DOHH2 (cell line): Measurements from ENCODE around the gene ACOX3.
"Not testable (repeated sequence)": the region's sequence is repeated elsewhere in the genome, so short reads cannot be mapped to it uniquely, and the experiment has no call there.

Experiments
- H3F3A ChIP-seq: fragments of 200-600 bp; sonication (generic), shearing (Covaris generic); 2 replicates; pipeline ENCODE4 v1.6.0; 2016; ENCODE audit warnings: antibody characterized with exemption, mild to moderate bottlenecking; ENCODE audit not compliant: control insufficient read depth, insufficient read depth
- H3K27ac ChIP-seq: fragments of 200-600 bp; sonication (generic); 2 replicates; pipeline ENCODE4 v1.5.1; 2014; ENCODE audit warnings: low read depth, mild to moderate bottlenecking, low read length, moderate library complexity
- H3K27me3 ChIP-seq: fragments of 200-600 bp; sonication (generic); 2 replicates; pipeline ENCODE4 v1.6.1; 2014; ENCODE audit warnings: mild to moderate bottlenecking, low read length, mixed read lengths; ENCODE audit not compliant: control insufficient read depth
- H3K36me3 ChIP-seq: fragments of 200-600 bp; sonication (generic); 2 replicates; pipeline ENCODE4 v1.6.1; 2014; ENCODE audit warnings: mild to moderate bottlenecking, low read length, moderate library complexity, mixed read lengths; ENCODE audit not compliant: control insufficient read depth
- H3K4me1 ChIP-seq: fragments of 200-600 bp; sonication (generic); 2 replicates; pipeline ENCODE4 v1.6.1; 2014; ENCODE audit warnings: mild to moderate bottlenecking, low read length, mixed read lengths; ENCODE audit not compliant: control insufficient read depth
- H3K4me2 ChIP-seq: fragments of 200-600 bp; sonication (generic); 2 replicates; pipeline ENCODE4 v1.6.0; 2014; ENCODE audit warnings: mild to moderate bottlenecking, low read length, moderate library complexity
- H3K4me3 ChIP-seq: fragments of 200-600 bp; sonication (generic); 2 replicates; pipeline ENCODE4 v1.5.1; 2014; ENCODE audit warnings: mild to moderate bottlenecking, low read length, mixed read lengths
- H3K79me2 ChIP-seq: fragments of 200-600 bp; sonication (generic); 2 replicates; pipeline ENCODE4 v1.6.1; 2014; ENCODE audit warnings: mild to moderate bottlenecking, low read length, mixed read lengths; ENCODE audit not compliant: control insufficient read depth
- H3K9me2 ChIP-seq: fragments of 200-600 bp; sonication (generic); replicated peaks from 2 replicates; pipeline ENCODE4 v1.6.1; 2014; ENCODE audit warnings: mild to moderate bottlenecking, low read length, mixed read lengths; ENCODE audit not compliant: control insufficient read depth
- H3K9me3 ChIP-seq: fragments of 200-600 bp; sonication (generic); 2 replicates; pipeline ENCODE4 v1.6.1; 2014; ENCODE audit warnings: antibody characterized with exemption, low read length, mixed read lengths; ENCODE audit not compliant: control insufficient read depth, insufficient read depth
- H4K20me1 ChIP-seq: fragments of 200-600 bp; sonication (generic); 2 replicates; pipeline ENCODE4 v1.6.0; 2014; ENCODE audit warnings: low read depth, mild to moderate bottlenecking, antibody characterized with exemption, low read length, moderate library complexity; ENCODE audit not compliant: control insufficient read depth, insufficient read depth
- EZH2phosphoT487 ChIP-seq: fragments of 200-600 bp; sonication (generic); IDR thresholded peaks from 2 replicates; pipeline ENCODE4 v1.6.1; 2017; ENCODE audit warnings: borderline replicate concordance, mild to moderate bottlenecking, antibody characterized with exemption, low read length, moderate library complexity, mixed read lengths
- TF ChIP-seq, protein P1 (sequence below): fragments of 200-600 bp; sonication (generic); IDR thresholded peaks from one replicate; pipeline ENCODE4 v1.5.1; 2014; ENCODE audit warnings: antibody characterized with exemption, mild to moderate bottlenecking, low read depth, low read length; ENCODE audit not compliant: poor library complexity, severe bottlenecking

The ACOX3 gene

DNA sequence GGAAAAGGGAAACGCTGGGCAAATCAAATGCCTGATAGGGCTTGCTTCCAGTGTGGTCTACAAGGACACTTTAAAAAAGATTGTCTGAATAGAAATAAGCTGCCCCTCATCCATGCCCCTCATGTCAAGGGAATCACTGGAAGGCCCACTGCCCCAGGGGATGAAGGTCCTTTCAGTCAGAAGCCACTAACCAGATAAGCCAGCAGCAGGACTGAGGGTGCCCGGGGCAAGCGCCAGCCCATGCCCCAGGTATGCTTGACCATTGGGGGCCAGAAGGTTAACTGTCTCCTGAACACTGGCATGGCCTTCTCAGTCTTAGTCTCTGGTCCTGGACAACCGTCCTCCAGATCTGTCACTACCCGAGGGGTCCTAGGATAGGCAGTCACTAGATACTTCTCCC lies 17.7 kb downstream of the ACOX3 start:
- no peaks in the 10 kb centered on the region for H3K27me3 ChIP-seq
- peaks cover 7% of the 10 kb centered on the region for H3K4me1 ChIP-seq
- H3K4me2 ChIP-seq, result no peak overlapping the region
- no peaks in the 10 kb centered on the region for H3F3A ChIP-seq
- no peaks in the 10 kb centered on the region for H3K36me3 ChIP-seq
- H4K20me1 ChIP-seq, result no peaks in the 10 kb centered on the region
- H3K79me2 ChIP-seq, result peaks cover 8% of the 10 kb centered on the region
- H3K27ac ChIP-seq, result no peak overlapping the region
- TF ChIP-seq, protein P1, sequence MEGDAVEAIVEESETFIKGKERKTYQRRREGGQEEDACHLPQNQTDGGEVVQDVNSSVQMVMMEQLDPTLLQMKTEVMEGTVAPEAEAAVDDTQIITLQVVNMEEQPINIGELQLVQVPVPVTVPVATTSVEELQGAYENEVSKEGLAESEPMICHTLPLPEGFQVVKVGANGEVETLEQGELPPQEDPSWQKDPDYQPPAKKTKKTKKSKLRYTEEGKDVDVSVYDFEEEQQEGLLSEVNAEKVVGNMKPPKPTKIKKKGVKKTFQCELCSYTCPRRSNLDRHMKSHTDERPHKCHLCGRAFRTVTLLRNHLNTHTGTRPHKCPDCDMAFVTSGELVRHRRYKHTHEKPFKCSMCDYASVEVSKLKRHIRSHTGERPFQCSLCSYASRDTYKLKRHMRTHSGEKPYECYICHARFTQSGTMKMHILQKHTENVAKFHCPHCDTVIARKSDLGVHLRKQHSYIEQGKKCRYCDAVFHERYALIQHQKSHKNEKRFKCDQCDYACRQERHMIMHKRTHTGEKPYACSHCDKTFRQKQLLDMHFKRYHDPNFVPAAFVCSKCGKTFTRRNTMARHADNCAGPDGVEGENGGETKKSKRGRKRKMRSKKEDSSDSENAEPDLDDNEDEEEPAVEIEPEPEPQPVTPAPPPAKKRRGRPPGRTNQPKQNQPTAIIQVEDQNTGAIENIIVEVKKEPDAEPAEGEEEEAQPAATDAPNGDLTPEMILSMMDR, result no peak
- TF ChIP-seq EZH2phosphoT487, result no peak
- H3K4me3 ChIP-seq, result no peak overlapping the region
- H3K9me3 ChIP-seq, result no peaks in the 10 kb centered on the region
- H3K9me2 ChIP-seq, result no peaks in the 10 kb centered on the region

DNA sequence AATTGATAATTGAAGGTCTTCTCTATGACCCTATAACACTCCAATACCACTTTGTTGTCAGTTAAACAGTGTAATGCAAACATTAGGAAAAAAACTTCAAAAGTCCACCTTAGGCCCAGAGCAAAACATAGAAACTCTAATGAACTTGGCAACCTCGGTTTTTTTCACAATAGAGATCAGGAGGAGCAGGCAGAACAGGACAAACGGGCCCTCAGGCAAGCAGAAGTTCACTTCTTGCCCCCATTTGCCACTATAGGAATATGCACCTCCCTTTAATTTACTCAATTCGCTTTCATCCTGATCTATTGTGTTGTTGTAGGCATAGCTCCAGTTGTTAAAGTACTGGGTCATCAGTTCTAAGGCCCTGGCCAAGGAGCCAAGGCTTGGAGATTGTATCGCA lies 18.2 kb downstream of the ACOX3 start:
- Histone ChIP-seq H3K4me2 (no peak overlapping the region), H3F3A (no peaks in the 10 kb centered on the region), H3K27ac (no peak overlapping the region), H4K20me1 (no peaks in the 10 kb centered on the region), H3K4me1 (peaks cover 2% of the 10 kb centered on the region), H3K9me2 (no peaks in the 10 kb centered on the region), H3K4me3 (no peak overlapping the region), H3K36me3 (no peaks in the 10 kb centered on the region), H3K27me3 (no peaks in the 10 kb centered on the region), H3K79me2 (peaks cover 3% of the 10 kb centered on the region), H3K9me3 (no peaks in the 10 kb centered on the region)
- TF ChIP-seq EZH2phosphoT487, result no peak
- TF ChIP-seq, protein P1, result no peak

DNA sequence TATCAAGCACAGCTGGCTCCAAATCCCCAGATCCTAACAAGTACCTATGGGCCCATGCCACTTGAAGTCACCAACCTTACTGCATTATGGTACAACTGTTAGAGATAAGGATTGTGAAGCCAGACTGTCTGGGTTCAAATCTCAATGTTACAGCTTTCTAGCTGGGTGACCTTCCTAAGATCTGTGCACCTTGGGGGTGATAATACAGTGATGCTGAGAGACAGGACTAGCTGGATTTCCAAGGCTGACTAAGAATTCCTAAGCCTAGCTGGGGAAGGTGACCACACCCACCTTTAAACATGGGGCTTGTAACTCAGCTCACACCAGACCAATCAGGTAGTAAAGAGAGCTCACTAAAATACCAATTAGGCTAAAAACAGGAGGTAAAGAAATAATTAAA lies 20.4 kb downstream of the ACOX3 start:
- not testable (repeated sequence) for H3K9me2 ChIP-seq, H3K27me3 ChIP-seq, H3K27ac ChIP-seq

DNA sequence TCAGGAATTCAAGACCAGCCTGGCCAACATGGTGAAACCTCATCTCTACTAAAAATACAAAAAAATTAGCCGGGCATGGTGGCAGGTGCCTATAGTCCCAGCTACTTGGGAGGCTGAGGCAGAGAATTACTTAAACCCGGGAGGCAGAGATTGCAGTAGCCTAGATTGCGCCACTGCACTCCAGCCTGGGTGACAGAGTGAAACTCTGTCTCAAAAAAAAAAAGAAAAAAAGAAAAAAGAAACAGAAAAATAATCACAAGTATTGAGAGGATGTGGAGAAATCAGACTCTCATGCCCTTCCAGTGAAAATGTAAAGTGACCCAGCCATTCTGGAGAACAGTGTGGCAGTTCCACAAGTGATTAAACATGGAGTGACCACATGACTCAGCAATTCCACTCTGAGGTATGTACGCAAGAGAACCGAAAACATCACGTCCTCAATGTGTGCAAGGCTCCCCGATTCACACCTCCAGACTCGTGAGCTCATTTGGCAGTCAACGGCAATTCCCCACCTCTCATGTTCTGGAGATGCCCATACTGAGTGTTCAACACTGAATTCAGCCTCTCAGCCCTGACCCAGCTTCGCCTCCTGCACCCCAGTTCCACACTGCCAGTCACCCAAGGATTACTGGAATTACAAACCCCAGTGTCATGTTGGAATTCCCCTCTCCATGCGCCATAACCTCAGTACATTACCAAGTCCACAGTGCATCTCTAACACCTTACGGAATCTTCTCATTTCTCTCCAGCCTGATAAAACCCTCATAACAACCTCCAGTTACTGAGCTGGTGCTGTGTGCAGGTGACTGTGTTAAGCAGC lies 21.1 kb downstream of the ACOX3 start:
- no peak overlapping the region for H3K27ac ChIP-seq
- H3K9me3 ChIP-seq, result no peaks in the 10 kb centered on the region
- H3F3A ChIP-seq, result no peaks in the 10 kb centered on the region
- no peaks in the 10 kb centered on the region for H3K4me1 ChIP-seq
- no peak overlapping the region for H3K4me3 ChIP-seq
- H3K36me3 ChIP-seq, result peaks cover under 1% of the 10 kb centered on the region; the same call in 1 of the 2 replicates
- no peaks in the 10 kb centered on the region for H3K79me2 ChIP-seq
- TF ChIP-seq EZH2phosphoT487, result no peak
- TF ChIP-seq, protein P1, result no peak
- no peak overlapping the region for H3K4me2 ChIP-seq
- no peaks in the 10 kb centered on the region for H4K20me1 ChIP-seq
- H3K27me3 ChIP-seq, result no peaks in the 10 kb centered on the region
- no peaks in the 10 kb centered on the region for H3K9me2 ChIP-seq

More for the DNA sequence above, 20.4 kb downstream of the ACOX3 start:
- not testable (repeated sequence) for H3K4me2 ChIP-seq, H3K36me3 ChIP-seq, H4K20me1 ChIP-seq, H3K4me1 ChIP-seq, H3K4me3 ChIP-seq, H3F3A ChIP-seq, H3K9me3 ChIP-seq, H3K79me2 ChIP-seq
